Gastrocnemius medialis (tissue), 4 donors: ENCODE measurements around the gene CYGB. TPM values are rescaled to one million over a fixed set of nuclear protein-coding genes. Genes with fewer than 3 reads are reported as not detected.

Source experiments
- ATAC-seq, 2 donors: fragments of 150-250 bp; one replicate each; pipeline ENCODE4 v1.9.1; 2016
- DNase-seq, 2 donors: peaks; one replicate each; pipeline ENCODE4 v3.0.0-alpha.2; 2019
- H3K27ac ChIP-seq, 4 donors: fragments of 200-600 bp; sonication (generic); 1 replicate in 1 of 4; 2 replicates in 3 of 4; pipeline ENCODE4 v1.5.1; 2016 to 2018; ENCODE audit warnings: mild to moderate bottlenecking in 2 of 4, moderate library complexity in 1 of 4
- H3K27me3 ChIP-seq, 3 donors: fragments of 200-600 bp; sonication (generic) in 2 of 3; 1 replicate in 1 of 3; 2 replicates in 2 of 3; pipeline versions ENCODE4 v1.5.1 to v1.6.0; 2016 to 2019; ENCODE audit warnings: mild to moderate bottlenecking in 1 of 3, moderate library complexity in 1 of 3
- H3K36me3 ChIP-seq, 2 donors: fragments of 200-600 bp; sonication (generic) in 1 of 2; one replicate each; pipeline ENCODE4 v1.5.1; 2017 to 2018
- H3K4me1 ChIP-seq, 2 donors: fragments of 200-600 bp; sonication (generic) in 1 of 2; one replicate each; pipeline ENCODE4 v1.5.1; 2016 to 2017; ENCODE audit warnings: mild to moderate bottlenecking in 2 of 2
- H3K4me3 ChIP-seq, 4 donors: fragments of 200-600 bp; sonication (generic) in 3 of 4; 1 replicate in 1 of 4; 2 replicates in 3 of 4; pipeline ENCODE4 v1.5.1; 2016 to 2019; ENCODE audit warnings: mild to moderate bottlenecking in 2 of 4
- H3K9me3 ChIP-seq, 3 donors: fragments of 200-600 bp; sonication (generic) in 2 of 3; 1 replicate in 1 of 3; 2 replicates in 2 of 3; pipeline ENCODE4 v1.5.1; 2016 to 2019
- CTCF ChIP-seq, 5 experiments: fragments of 450-650 bp in 3 of 5; fragments of 200-600 bp in 2 of 5; sonication (generic) in 2 of 5; IDR thresholded peaks in 4 of 5; conservative IDR thresholded peaks in 1 of 5; 1 replicate in 4 of 5; 2 replicates in 1 of 5; pipeline ENCODE4 v1.5.1; 2016 to 2019; ENCODE audit warnings: antibody characterized with exemption in 5 of 5, mild to moderate bottlenecking in 3 of 5, moderate library complexity in 3 of 5
- POLR2A ChIP-seq, 2 donors: fragments of 450-650 bp; IDR thresholded peaks; one replicate each; pipeline ENCODE4 v1.6.1; 2017; ENCODE audit warnings: antibody characterized with exemption in 2 of 2, mild to moderate bottlenecking in 2 of 2, moderate library complexity in 2 of 2
- in situ Hi-C, 4 donors: fragments of 200-750 bp; cut with MboI; loops; one replicate each; pipeline versions ENCODE4 v1.15.0 to v1.8.0; 2017; ENCODE audit warnings: low sequenced_read_pairs in 4 of 4
- intact Hi-C: fragments of 100-400 bp; cut with DNase I; formaldehyde crosslinking; loops from one replicate; pipeline ENCODE4 v1.15.1; 2023; ENCODE audit warnings: low total_unique reads
- total RNA-seq, 4 donors: library from RNA; depleted of rRNA; stranded (reverse); fragments of >200 nt; gene quantifications; one replicate each; pipeline versions ENCODE4 v1.1.0 to v1.2.3, GENCODE V29; 2016

CYGB gene
- total RNA-seq, 4 donors from 2014 or later = 8.1 to 19.7 (median 10.6) TPM

DNA sequence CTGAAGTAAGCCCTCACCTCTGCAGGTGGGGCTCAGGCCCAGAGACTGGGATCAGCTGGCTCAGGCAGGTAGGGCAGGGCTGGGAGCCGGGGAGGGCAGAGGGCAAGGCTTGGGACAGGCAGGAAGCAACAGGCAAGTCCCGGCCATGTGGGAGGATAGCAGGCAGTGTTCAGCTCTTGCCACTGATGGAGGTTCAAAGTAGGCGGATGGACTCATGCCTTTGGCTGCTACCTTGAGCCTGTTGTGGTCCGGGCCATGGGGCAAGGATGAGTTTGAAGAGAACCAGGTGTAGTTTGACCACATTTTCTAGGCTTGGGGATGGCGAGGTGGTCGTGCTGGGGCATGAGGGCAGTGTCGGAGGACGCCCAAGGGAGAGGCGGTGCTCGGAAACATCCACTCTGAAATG, 5.1 kb upstream of the CYGB start:
- DNase-seq (no peak), ATAC-seq (no peak)
- TF ChIP-seq CTCF (IDR thresholded peaks at IDR 0.05 in 4 of 5, conservative IDR thresholded peaks at IDR 0.05 in 1 of 5) (no peak), POLR2A (IDR thresholded peaks at IDR 0.05) (no peak)
- H3K36me3 ChIP-seq = no peaks in the 10 kb centered on the region
- intact Hi-C loops = no loop called here
- no peak overlapping the region for H3K4me3 ChIP-seq
- H3K9me3 ChIP-seq = no peaks in the 10 kb centered on the region
- peaks cover 56 to 70% of the 10 kb centered on the region in 2 donors for H3K4me1 ChIP-seq
- in situ Hi-C loops = no loop called here
- no peak overlapping the region for H3K27ac ChIP-seq
- peaks cover 0 to 8% (median 0%) of the 10 kb centered on the region in 3 donors for H3K27me3 ChIP-seq

DNA sequence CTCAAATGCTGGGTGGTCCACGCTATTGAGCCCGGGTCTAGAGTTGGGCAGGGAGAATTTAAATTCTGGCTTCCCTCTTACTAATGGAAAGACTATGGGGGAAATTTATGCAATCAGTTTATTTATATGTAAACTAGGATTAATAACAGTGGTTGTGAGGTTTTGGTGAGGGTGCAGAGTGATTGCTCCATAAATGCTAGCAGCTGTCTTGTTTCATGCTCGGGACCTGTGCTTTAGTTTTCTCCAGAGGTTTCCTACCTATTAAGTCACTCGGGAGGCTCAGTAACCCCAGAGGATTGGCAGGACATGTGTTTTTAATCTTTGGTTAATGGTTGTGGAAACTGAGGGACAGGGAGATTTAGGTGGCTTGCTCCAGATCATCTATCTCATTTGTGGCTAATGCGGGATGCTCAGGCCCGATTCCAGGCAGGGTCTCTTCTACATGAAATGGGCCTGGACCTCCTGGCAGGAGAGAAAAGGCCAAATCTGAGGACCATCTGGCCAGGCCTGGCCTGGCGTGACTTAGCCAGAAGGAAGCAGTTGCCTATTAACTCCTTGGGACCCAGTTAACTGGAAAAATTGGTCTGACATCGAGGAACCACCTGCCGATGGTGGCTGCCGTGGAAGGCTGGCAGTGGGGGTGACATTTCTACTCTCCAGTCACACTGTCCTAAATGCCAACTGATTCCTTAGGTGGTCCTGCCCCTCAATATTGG, 4.4 kb upstream of the CYGB start:
- Histone ChIP-seq H3K9me3 (no peaks in the 10 kb centered on the region), H3K4me3 (no peak overlapping the region), H3K27ac (no peak overlapping the region), H3K4me1 (peaks cover 50 to 63% of the 10 kb centered on the region in 2 donors), H3K27me3 (peaks cover 0 to 11% (median 4%) of the 10 kb centered on the region in 3 donors), H3K36me3 (no peaks in the 10 kb centered on the region)
- no peak for TF ChIP-seq CTCF (IDR thresholded peaks at IDR 0.05 in 4 of 5, conservative IDR thresholded peaks at IDR 0.05 in 1 of 5)
- TF ChIP-seq POLR2A (IDR thresholded peaks at IDR 0.05) = no peak
- intact Hi-C loops (no loop called here), in situ Hi-C loops (no loop called here)
- DNase-seq (no peak), ATAC-seq (no peak)

GRCh38 chr17:76540381-76541300, 3.1 kb upstream of the CYGB start:
- ATAC-seq (peak; percentile 97 to 98), DNase-seq (peak; percentile 94 to 95)
- Histone ChIP-seq H3K4me3 (peak overlapping the region; percentile 47 to 62 (median 52)), H3K4me1 (peaks cover 40 to 51% of the 10 kb centered on the region in 2 donors), H3K9me3 (no peaks in the 10 kb centered on the region), H3K27ac (peak overlapping the region; percentile 73 to 82 (median 76)), H3K36me3 (no peaks in the 10 kb centered on the region), H3K27me3 (peaks cover 0 to 13% (median 4%) of the 10 kb centered on the region in 3 donors)
- intact Hi-C loops = no loop called here
- TF ChIP-seq CTCF (IDR thresholded peaks at IDR 0.05 in 4 of 5, conservative IDR thresholded peaks at IDR 0.05 in 1 of 5) (peak; percentile 18 to 31 (median 31)), POLR2A (IDR thresholded peaks at IDR 0.05) (peak; percentile 44 to 63)
- in situ Hi-C loops = no loop called here

DNA sequence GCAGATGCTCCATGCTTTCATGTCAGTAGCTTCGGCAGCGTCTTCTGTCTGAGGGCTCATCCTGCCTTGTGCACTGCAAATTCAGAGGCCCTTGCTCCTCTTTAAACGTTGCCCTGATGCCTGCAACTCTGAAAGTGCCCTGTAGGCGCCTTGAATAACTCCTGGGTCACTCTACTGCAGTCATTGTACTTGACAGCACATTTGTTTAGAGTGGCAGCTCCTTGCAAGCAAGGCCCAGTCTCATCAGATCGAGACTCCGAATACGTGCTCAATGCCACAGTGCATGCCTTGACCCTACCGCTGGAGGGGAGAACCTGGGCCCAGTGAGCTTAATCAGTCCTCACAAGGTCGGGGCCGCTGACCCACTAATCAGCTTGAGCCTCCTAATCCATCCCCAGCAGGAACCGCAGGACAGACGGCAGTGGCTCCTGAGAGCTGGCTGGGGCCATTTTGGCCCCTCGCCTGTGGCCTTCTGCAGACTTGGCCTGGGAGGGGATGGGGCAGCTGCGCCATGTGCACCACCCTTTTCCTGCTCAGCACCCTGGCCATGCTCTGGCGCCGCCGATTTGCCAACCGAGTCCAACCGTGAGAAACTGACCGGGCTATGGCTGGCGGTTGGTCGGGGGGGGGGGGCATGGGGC, 2.2 kb upstream of the CYGB start, which contains the start of gene PRCD:
Gene PRCD, plus strand, starts transcription at position 414 of the 641 bp plus-strand sequence. Its CDS starts 98 bp downstream, at position 512.
- DNase-seq = no peak
- Histone ChIP-seq H3K4me3 (peak within 1 kb of the TSS; percentile 47 to 62 (median 55)), H3K27me3 (peaks cover 0 to 13% (median 4%) of the 10 kb centered on the region in 3 donors), H3K27ac (peak within 1 kb of the TSS; percentile 77 to 90 (median 80)), H3K36me3 (no peaks in the 10 kb centered on the region), H3K4me1 (peaks cover 31 to 42% of the 10 kb centered on the region in 2 donors), H3K9me3 (no peaks in the 10 kb centered on the region)
- intact Hi-C loops (no loop called here), in situ Hi-C loops (no loop called here)
- TF ChIP-seq POLR2A (IDR thresholded peaks at IDR 0.05) (no peak), CTCF (IDR thresholded peaks at IDR 0.05 in 4 of 5, conservative IDR thresholded peaks at IDR 0.05 in 1 of 5) (no peak)
- ATAC-seq = no peak
